ENCODE measurements around the gene P2RY6. TPM values are rescaled to one million over a fixed set of nuclear protein-coding genes. Genes with fewer than 3 reads are reported as not detected.

The P2RY6 gene
- total and polyA plus RNA-seq, 3 experiments from 2014 or later: 0.20 to 0.24 TPM; not detected in 1

GRCh38 chr11:73285721-73286120 is 13.6 kb downstream of the P2RY6 start:
- Histone ChIP-seq H3K27me3 (ENCODE audit: insufficient read depth, low read length, poor library complexity, severe bottlenecking) (no peaks in the 10 kb centered on the region), H3K9me3 (ENCODE audit: low read length) (no peaks in the 10 kb centered on the region), H3K4me3 (ENCODE audit: low read length) (no peak overlapping the region), H3K4me1 (ENCODE audit: insufficient read depth, low read length) (no peaks in the 10 kb centered on the region), H3K36me3 (ENCODE audit: insufficient read depth, low read length) (no peaks in the 10 kb centered on the region), H3K27ac (ENCODE audit: low read depth, low read length) (no peak overlapping the region)
- Mint-ChIP-seq H3K27ac (peak overlapping the region in 2 of 8 donors; percentile 48 to 60), H3K9me3 (no peaks in the 10 kb centered on the region), H3K27me3 (peaks cover 2 to 4% of the 10 kb centered on the region in 2 donors), H3K36me3 (no peaks in the 10 kb centered on the region), H3K4me1 (peaks cover 0 to 8% (median 6%) of the 10 kb centered on the region in 3 donors), H3K4me3 (no peak overlapping the region)
- ChIA-PET CTCF (no interaction called here), POLR2A (no interaction called here)
- no peak for DNase-seq

- H3K4me3 Mint-ChIP-seq: no peak overlapping the region
- POLR2A ChIA-PET: no interaction called here
- no peaks in the 10 kb centered on the region for H3K9me3 Mint-ChIP-seq
- peaks cover 2 to 4% of the 10 kb centered on the region in 2 donors for H3K27me3 Mint-ChIP-seq
- CTCF ChIA-PET: no interaction called here
- Histone ChIP-seq H3K27ac (ENCODE audit: low read depth, low read length) (no peak overlapping the region), H3K36me3 (ENCODE audit: insufficient read depth, low read length) (no peaks in the 10 kb centered on the region), H3K4me3 (ENCODE audit: low read length) (no peak overlapping the region), H3K4me1 (ENCODE audit: insufficient read depth, low read length) (no peaks in the 10 kb centered on the region), H3K27me3 (ENCODE audit: insufficient read depth, low read length, poor library complexity, severe bottlenecking) (no peaks in the 10 kb centered on the region), H3K9me3 (ENCODE audit: low read length) (no peaks in the 10 kb centered on the region)
- H3K4me1 Mint-ChIP-seq: peaks cover 0 to 8% (median 6%) of the 10 kb centered on the region in 3 donors
- no peak for DNase-seq
- H3K27ac Mint-ChIP-seq: peak overlapping the region in 1 of 8 donors; percentile 60
- no peaks in the 10 kb centered on the region for H3K36me3 Mint-ChIP-seq
Observed at GRCh38 chr11:73286240-73286810, 14.2 kb downstream of the P2RY6 start.

- Mint-ChIP-seq H3K27me3 (peaks cover 2 to 4% of the 10 kb centered on the region in 2 donors), H3K4me3 (no peak overlapping the region), H3K36me3 (no peaks in the 10 kb centered on the region), H3K27ac (no peak overlapping the region), H3K4me1 (peaks cover 0 to 8% (median 6%) of the 10 kb centered on the region in 3 donors), H3K9me3 (no peaks in the 10 kb centered on the region)
- Histone ChIP-seq H3K4me1 (ENCODE audit: insufficient read depth, low read length) (no peaks in the 10 kb centered on the region), H3K9me3 (ENCODE audit: low read length) (no peaks in the 10 kb centered on the region), H3K27ac (ENCODE audit: low read depth, low read length) (no peak overlapping the region), H3K4me3 (ENCODE audit: low read length) (no peak overlapping the region), H3K36me3 (ENCODE audit: insufficient read depth, low read length) (no peaks in the 10 kb centered on the region), H3K27me3 (ENCODE audit: insufficient read depth, low read length, poor library complexity, severe bottlenecking) (no peaks in the 10 kb centered on the region)
- ChIA-PET CTCF (no interaction called here), POLR2A (no interaction called here)
- DNase-seq: no peak
Observed at GRCh38 chr11:73287400-73288101, 15.4 kb downstream of the P2RY6 start.

- Histone ChIP-seq H3K4me3 (ENCODE audit: low read length) (no peak overlapping the region), H3K27me3 (ENCODE audit: insufficient read depth, low read length, poor library complexity, severe bottlenecking) (no peaks in the 10 kb centered on the region), H3K36me3 (ENCODE audit: insufficient read depth, low read length) (no peaks in the 10 kb centered on the region), H3K4me1 (ENCODE audit: insufficient read depth, low read length) (no peaks in the 10 kb centered on the region), H3K9me3 (ENCODE audit: low read length) (no peaks in the 10 kb centered on the region), H3K27ac (ENCODE audit: low read depth, low read length) (no peak overlapping the region)
- peaks cover 0 to 8% (median 6%) of the 10 kb centered on the region in 3 donors for H3K4me1 Mint-ChIP-seq
- DNase-seq: no peak
- H3K27ac Mint-ChIP-seq: no peak overlapping the region
- H3K36me3 Mint-ChIP-seq: no peaks in the 10 kb centered on the region
- CTCF ChIA-PET: interaction anchor here (0.7 kb wide), 1 partner anchor 565 kb away, joined by 3 read pairs; no protein-coding TSS in a partner anchor
- H3K4me3 Mint-ChIP-seq: no peak overlapping the region
- H3K27me3 Mint-ChIP-seq: peaks cover 2 to 4% of the 10 kb centered on the region in 2 donors
- no peaks in the 10 kb centered on the region for H3K9me3 Mint-ChIP-seq
- POLR2A ChIA-PET: interaction anchor here (0.6 kb wide), 1 partner anchor 201 kb away, joined by 4 read pairs; no protein-coding TSS in a partner anchor
Observed at GRCh38 chr11:73288192-73288872, 16.2 kb downstream of the P2RY6 start.

DNA sequence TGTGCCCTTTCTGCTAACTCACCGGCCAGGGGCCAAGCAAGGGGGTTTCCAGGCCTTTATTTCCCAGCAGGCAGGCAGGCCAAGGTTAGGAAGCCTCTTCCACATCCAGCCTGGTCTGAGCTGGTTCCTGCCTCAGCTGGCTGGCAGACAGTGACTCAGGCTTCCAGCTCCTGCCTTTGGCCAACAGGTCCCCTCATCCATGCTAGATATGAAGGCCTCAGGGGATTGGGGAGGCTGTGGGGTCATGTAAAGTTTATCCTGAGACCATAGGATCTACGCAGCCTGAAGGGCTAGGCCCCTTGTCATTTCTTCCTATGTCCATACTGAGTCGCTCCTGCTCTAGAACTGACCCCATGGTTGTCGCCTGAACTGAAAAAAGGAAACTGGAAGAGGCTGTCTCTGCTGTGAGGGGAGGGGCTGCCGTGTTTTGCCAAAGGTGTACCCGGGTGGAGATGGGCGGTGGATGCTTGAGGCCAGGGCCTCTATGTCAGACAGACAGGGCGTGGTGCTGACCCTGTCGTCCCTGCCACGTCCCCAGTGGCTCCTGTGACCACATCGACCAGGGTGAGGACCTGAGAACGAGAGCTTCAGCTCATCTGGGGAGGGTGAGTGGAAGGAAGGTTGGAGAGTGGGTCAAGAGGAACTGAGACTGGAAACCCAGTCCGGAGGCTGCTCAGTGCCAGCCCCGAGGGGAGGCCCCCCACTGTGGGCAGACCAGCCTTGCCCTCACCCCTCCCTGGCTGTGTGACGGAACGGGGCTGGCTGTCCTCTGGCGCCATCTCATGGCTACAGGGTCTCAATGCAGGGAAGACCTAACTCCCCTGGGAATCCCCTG is 17.0 kb downstream of the P2RY6 start:
- H3K4me3 Mint-ChIP-seq: peak overlapping the region; percentile 17 to 83 (median 34)
- Histone ChIP-seq H3K4me1 (ENCODE audit: insufficient read depth, low read length) (no peaks in the 10 kb centered on the region), H3K27ac (ENCODE audit: low read depth, low read length) (no peak overlapping the region), H3K9me3 (ENCODE audit: low read length) (no peaks in the 10 kb centered on the region), H3K4me3 (ENCODE audit: low read length) (peak overlapping the region; percentile 30), H3K36me3 (ENCODE audit: insufficient read depth, low read length) (no peaks in the 10 kb centered on the region), H3K27me3 (ENCODE audit: insufficient read depth, low read length, poor library complexity, severe bottlenecking) (no peaks in the 10 kb centered on the region)
- ChIA-PET POLR2A (no interaction called here), CTCF (interaction anchor here (0.7 to 1.5 kb wide), 3 partner anchors 10 to 566 kb away, joined by 3 to 5 read pairs (median 3); no protein-coding TSS in a partner anchor)
- peaks cover 0 to 8% (median 6%) of the 10 kb centered on the region in 3 donors for H3K4me1 Mint-ChIP-seq
- DNase-seq: peak; percentile 16 to 58 (median 38)
- H3K36me3 Mint-ChIP-seq: no peaks in the 10 kb centered on the region
- no peaks in the 10 kb centered on the region for H3K9me3 Mint-ChIP-seq
- peak overlapping the region in 5 of 8 donors; percentile 7 to 74 (median 49) for H3K27ac Mint-ChIP-seq
- peaks cover 2 to 4% of the 10 kb centered on the region in 2 donors for H3K27me3 Mint-ChIP-seq

DNA sequence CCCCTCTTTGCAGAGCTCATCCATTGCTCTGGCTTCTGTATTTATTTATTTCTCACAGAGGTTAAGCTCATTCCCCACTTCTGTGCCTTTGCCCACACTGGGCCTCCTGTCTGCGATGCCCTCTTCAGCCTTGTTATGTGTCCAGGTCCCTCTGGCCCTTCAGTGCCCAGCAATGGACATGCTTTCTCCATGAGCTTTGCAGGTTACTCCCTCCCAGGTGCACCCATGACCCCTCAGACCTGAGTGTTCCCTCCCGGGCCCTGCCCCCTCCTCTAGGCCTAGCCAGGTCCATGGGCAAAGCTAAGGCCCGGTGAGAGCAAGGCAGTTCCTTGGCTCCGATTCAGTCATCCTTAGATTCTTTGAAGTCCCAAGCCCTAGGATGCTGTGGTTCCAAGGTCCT is 18.4 kb downstream of the P2RY6 start:
- no peak overlapping the region for H3K4me3 Mint-ChIP-seq
- H3K27me3 ChIP-seq (ENCODE audit: insufficient read depth, low read length, poor library complexity, severe bottlenecking): no peaks in the 10 kb centered on the region
- no peaks in the 10 kb centered on the region for H3K36me3 ChIP-seq (ENCODE audit: insufficient read depth, low read length)
- H3K4me1 Mint-ChIP-seq: peaks cover 0 to 11% (median 6%) of the 10 kb centered on the region in 3 donors
- H3K9me3 Mint-ChIP-seq: no peaks in the 10 kb centered on the region
- H3K36me3 Mint-ChIP-seq: no peaks in the 10 kb centered on the region
- H3K27ac ChIP-seq (ENCODE audit: low read depth, low read length): no peak overlapping the region
- H3K27me3 Mint-ChIP-seq: peaks cover 2 to 4% of the 10 kb centered on the region in 2 donors
- ChIA-PET POLR2A (no interaction called here), CTCF (interaction anchor here (1.5 kb wide), 1 partner anchor 8 kb away, joined by 5 read pairs; no protein-coding TSS in a partner anchor)
- H3K9me3 ChIP-seq (ENCODE audit: low read length): no peaks in the 10 kb centered on the region
- DNase-seq: no peak
- H3K27ac Mint-ChIP-seq: no peak overlapping the region
- H3K4me3 ChIP-seq (ENCODE audit: low read length): no peak overlapping the region
- H3K4me1 ChIP-seq (ENCODE audit: insufficient read depth, low read length): no peaks in the 10 kb centered on the region

GRCh38 chr11:73291196-73291595 is 19.1 kb downstream of the P2RY6 start:
- no peaks in the 10 kb centered on the region for H3K9me3 ChIP-seq (ENCODE audit: low read length)
- POLR2A ChIA-PET: no interaction called here
- H3K4me3 Mint-ChIP-seq: no peak overlapping the region

More at GRCh38 chr11:73291196-73291595, 19.1 kb downstream of the P2RY6 start:
- Histone ChIP-seq H3K36me3 (ENCODE audit: insufficient read depth, low read length) (no peaks in the 10 kb centered on the region), H3K27ac (ENCODE audit: low read depth, low read length) (no peak overlapping the region), H3K4me3 (ENCODE audit: low read length) (no peak overlapping the region), H3K4me1 (ENCODE audit: insufficient read depth, low read length) (no peaks in the 10 kb centered on the region), H3K27me3 (ENCODE audit: insufficient read depth, low read length, poor library complexity, severe bottlenecking) (no peaks in the 10 kb centered on the region)
- H3K36me3 Mint-ChIP-seq: no peaks in the 10 kb centered on the region
- H3K27ac Mint-ChIP-seq: no peak overlapping the region
- H3K27me3 Mint-ChIP-seq: peaks cover 0 to 2% of the 10 kb centered on the region in 2 donors
- no peaks in the 10 kb centered on the region for H3K9me3 Mint-ChIP-seq
- no peak for DNase-seq
- peaks cover 0 to 11% (median 6%) of the 10 kb centered on the region in 3 donors for H3K4me1 Mint-ChIP-seq
- CTCF ChIA-PET: no interaction called here
